HG03469 (cell line): Measurements from ENCODE around the gene SLC12A2.

Experiments
- ATAC-seq: cut with Tn5 transposase; IDR thresholded peaks from one replicate; pipeline ENCODE4 v1.9.1; 2021; ENCODE audit warnings: mild to moderate bottlenecking, moderate library complexity, moderate number of reproducible peaks; ENCODE audit not compliant: unreplicated experiment

SLC12A2 gene

GRCh38 chr5:128220841-128221240 lies 137.3 kb downstream of the SLC12A2 start:
- no peak for ATAC-seq

GRCh38 chr5:128224336-128224735 lies 140.8 kb downstream of the SLC12A2 start:
- no peak for ATAC-seq

GRCh38 chr5:128225245-128226030 lies 141.9 kb downstream of the SLC12A2 start:
- ATAC-seq, result no peak

DNA sequence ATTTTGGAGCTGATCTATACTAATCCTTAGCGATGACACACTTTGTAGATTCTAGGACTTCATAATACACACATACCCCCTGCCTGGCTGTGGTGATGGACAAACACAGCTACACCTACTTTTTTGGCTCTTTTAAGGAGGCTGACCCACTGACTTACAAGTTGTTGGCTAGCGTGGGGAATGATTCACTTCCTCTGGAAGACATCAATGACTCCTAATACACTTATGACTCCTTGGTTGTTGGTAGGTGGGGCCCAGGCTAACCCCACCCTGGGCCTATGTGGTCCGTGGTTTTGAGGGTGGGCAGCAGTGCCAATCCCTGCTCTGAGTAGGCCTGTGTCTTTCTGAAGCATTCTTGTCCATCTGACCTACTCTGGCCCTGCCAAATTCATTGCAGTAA lies 144.4 kb downstream of the SLC12A2 start:
- ATAC-seq, result no peak

- no peak for ATAC-seq
Measured at GRCh38 chr5:128228521-128228920, 145.0 kb downstream of the SLC12A2 start.

DNA sequence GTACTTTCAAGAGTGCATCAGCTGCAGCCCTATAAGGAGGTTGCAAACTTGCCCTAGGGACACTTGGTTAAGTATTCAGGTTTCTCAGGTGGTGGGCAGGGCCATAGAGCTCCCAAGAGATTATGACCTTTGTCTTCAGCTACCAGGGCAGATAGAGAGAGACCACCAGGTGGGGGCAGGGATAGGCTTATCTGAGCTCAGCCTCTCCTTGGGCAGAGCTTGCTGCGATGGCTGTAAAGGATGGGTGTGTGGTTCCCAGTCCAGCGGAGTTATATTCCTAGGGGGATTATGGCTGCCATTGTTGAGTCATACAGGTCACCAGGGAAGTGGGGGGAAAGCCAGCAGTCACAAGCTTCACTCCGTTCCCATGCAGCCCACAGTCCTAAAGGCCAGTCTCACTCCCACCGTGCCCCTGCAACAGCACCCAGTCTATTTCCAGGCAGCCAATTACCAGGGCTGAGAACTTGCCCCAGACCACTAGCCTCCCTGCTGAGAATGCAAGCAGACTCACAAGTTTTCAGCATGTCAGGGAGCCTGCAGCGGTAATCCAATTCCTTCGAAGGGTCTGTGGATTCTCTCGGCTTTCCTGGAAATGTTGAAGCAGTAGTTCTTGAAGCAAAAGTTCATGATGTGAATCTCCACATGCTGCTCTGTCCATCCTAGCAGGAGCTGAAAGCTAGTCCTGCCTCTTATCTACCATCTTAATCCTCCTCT lies 151.5 kb downstream of the SLC12A2 start:
- ATAC-seq, result no peak

DNA sequence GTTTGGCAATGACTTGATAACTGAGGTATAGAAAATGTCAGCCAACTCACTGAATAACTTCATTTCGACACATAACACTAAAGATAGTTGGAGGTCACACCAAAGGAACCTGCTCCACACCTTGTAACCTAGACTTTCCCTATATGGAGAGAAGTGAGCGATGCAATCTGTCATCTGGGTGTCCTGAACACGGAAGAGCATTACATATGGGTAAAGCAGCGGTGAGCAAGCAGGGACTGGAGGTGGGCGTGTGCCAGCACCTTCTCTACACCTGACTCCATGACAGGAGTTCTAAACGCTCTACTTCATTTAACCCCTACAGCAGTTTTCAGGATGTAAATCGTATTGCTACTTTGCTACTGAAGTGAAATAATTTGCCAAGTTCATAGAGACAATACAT lies 152.8 kb downstream of the SLC12A2 start:
- no peak for ATAC-seq

DNA sequence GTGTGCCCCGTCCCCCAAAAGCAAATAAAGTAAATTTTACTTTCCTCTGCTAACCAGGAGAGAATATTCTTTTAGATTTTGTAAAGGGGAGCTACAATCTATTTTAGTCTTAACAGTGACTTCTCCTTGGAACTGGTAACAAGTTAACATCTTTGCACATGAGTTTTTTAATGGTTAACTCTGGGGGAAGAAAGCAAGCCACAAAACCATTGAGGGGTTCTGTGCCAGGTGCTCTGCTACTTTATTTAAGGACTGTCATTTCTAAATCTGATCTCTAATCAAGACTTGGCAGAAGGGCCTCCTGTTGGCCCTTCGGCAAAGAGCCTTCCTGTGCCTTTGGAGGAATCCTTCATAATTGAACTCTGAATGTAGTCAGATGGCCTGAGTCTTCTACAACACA lies 153.4 kb downstream of the SLC12A2 start:
- no peak for ATAC-seq

DNA sequence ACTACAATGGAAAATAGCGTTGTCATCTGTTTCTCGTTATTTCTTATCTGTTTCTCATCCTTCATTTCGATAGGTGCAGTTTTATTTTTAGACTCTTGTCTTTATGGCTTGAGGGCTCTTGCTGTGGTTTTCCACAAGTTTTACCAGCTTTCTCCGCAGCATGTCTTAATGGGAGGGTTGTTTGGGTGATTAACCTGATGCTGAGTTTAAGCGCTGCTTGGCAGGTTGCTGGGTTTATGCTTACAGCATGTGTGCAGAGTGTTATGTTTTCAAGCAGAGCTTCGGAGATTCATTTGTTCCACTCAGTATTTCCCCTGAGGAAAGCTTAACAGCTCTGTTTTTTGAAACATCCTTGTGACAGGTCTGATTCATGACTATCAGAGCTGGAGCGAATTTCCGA lies 154.0 kb downstream of the SLC12A2 start:
- ATAC-seq, result no peak
